PC-9 (cell line): ENCODE results near the gene NT5C2. TPM values are rescaled to one million over a fixed set of nuclear protein-coding genes. Genes with fewer than 3 reads are reported as not detected.
"Not testable (repeated sequence)": the region's sequence is repeated elsewhere in the genome, so short reads cannot be mapped to it uniquely, and the experiment has no call there.

Source experiments
- BruUV-seq: library from RNA; stranded (reverse); fragments of 400-500 nt; replicated peaks from 2 replicates; lab custom pipeline; 2021; lab: Mats Ljungman, UMichigan
- CTCF ChIA-PET: fragments of 300-600 bp; sonication (Branson Sonifier 250); formaldehyde crosslinking; loops from one replicate; lab custom pipeline; 2022; ENCODE audit warnings: antibody characterized with exemption; lab: Charles Lee
- POLR2A ChIA-PET: fragments of 300-600 bp; sonication (Branson Sonifier 250); formaldehyde crosslinking; loops from one replicate; lab custom pipeline; 2022; ENCODE audit warnings: antibody characterized with exemption; ENCODE audit not compliant: unreplicated experiment; lab: Charles Lee
- DNase-seq, 2 experiments: peaks; one replicate each; pipeline versions ENCODE4 v3.0.0 to v3.0.0-alpha.2; 2015 to 2022; ENCODE audit warnings: mixed read lengths in 1 of 2
- H2AFZ ChIP-seq: fragments of 200-600 bp; sonication (generic); 2 replicates; pipeline ENCODE4 v1.8.1; 2017; ENCODE audit warnings: antibody characterized with exemption
- H3F3A ChIP-seq: fragments of 200-600 bp; sonication (generic); 2 replicates; pipeline ENCODE4 v1.8.1; 2017; ENCODE audit warnings: antibody characterized with exemption, mild to moderate bottlenecking, low read depth; ENCODE audit not compliant: insufficient read depth
- H3K27ac ChIP-seq: fragments of 200-600 bp; sonication (generic); 2 replicates; pipeline ENCODE4 v1.6.1; 2016; ENCODE audit warnings: mixed run types
- H3K27me3 ChIP-seq: fragments of 200-600 bp; sonication (generic); 2 replicates; pipeline ENCODE4 v1.6.1; 2016; ENCODE audit warnings: low read depth, mixed run types; ENCODE audit not compliant: insufficient read depth
- H3K36me3 ChIP-seq: fragments of 200-600 bp; sonication (generic); 2 replicates; pipeline ENCODE4 v1.6.1; 2016; ENCODE audit warnings: low read depth, mixed run types
- H3K4me1 ChIP-seq: fragments of 200-600 bp; sonication (generic); replicated peaks from 2 replicates; pipeline ENCODE4 v1.6.1; 2016; ENCODE audit warnings: mixed run types; ENCODE audit not compliant: insufficient read depth
- H3K4me2 ChIP-seq: fragments of 200-600 bp; sonication (generic); 2 replicates; pipeline ENCODE4 v1.6.1; 2017; ENCODE audit warnings: mixed run types
- H3K4me3 ChIP-seq: fragments of 200-600 bp; sonication (generic); 2 replicates; pipeline ENCODE4 v1.6.1; 2016; ENCODE audit warnings: mixed run types
- H3K79me2 ChIP-seq: fragments of 200-600 bp; sonication (generic); 2 replicates; pipeline ENCODE4 v1.6.1; 2017; ENCODE audit warnings: low read depth, mixed run types
- H3K9me2 ChIP-seq: fragments of 200-600 bp; sonication (generic); 2 replicates; pipeline ENCODE4 v1.8.1; 2017; ENCODE audit warnings: mild to moderate bottlenecking; ENCODE audit not compliant: insufficient read depth
- H3K9me3 ChIP-seq: fragments of 200-600 bp; sonication (generic); 2 replicates; pipeline ENCODE4 v1.8.1; 2016; ENCODE audit warnings: low read depth; ENCODE audit not compliant: insufficient read depth
- H4K20me1 ChIP-seq: fragments of 200-600 bp; sonication (generic); 2 replicates; pipeline ENCODE4 v1.8.1; 2017; ENCODE audit not compliant: insufficient read depth
- CTCF ChIP-seq: fragments of 200-600 bp; sonication (generic); conservative IDR thresholded peaks from 2 replicates; pipeline ENCODE4 v1.6.1; 2017; ENCODE audit warnings: mixed run types, antibody characterized with exemption, mild to moderate bottlenecking, moderate library complexity
- EZH2 ChIP-seq: fragments of 200-600 bp; sonication (generic); IDR thresholded peaks from 2 replicates; pipeline ENCODE4 v1.8.0; 2017; ENCODE audit warnings: antibody characterized with exemption, low read depth
- intact Hi-C: fragments of 100-400 bp; cut with micrococcal nuclease; formaldehyde crosslinking; loops from one replicate; pipeline ENCODE4 v1.10.0; 2022; ENCODE audit not compliant: unreplicated experiment
- total RNA-seq: library from RNA; stranded (reverse); gene quantifications from 2 replicates; pipeline ENCODE4 v1.2.3, GENCODE V29; 2021

NT5C2 gene
- total RNA-seq, 1 experiment from 2014 or later = 67.9 TPM

GRCh38 chr10:103215601-103216000 lies 22.5 kb upstream of the NT5C2 start:
- no peak overlapping the region for H3K4me3 ChIP-seq
- no peaks in the 10 kb centered on the region for H3K79me2 ChIP-seq
- TF ChIP-seq CTCF (no peak), EZH2 (no peak)
- H3K27me3 ChIP-seq = no peaks in the 10 kb centered on the region
- H4K20me1 ChIP-seq = no peaks in the 10 kb centered on the region
- H3K9me2 ChIP-seq = no peaks in the 10 kb centered on the region
- POLR2A ChIA-PET = no interaction called here
- no peaks in the 10 kb centered on the region for H3K4me1 ChIP-seq
- no peaks in the 10 kb centered on the region for H3K9me3 ChIP-seq
- CTCF ChIA-PET = no interaction called here
- BruUV-seq = no TSS peak
- no peak overlapping the region for H3K4me2 ChIP-seq
- H3F3A ChIP-seq = no peaks in the 10 kb centered on the region
- H2AFZ ChIP-seq = no peak overlapping the region
- no peaks in the 10 kb centered on the region for H3K36me3 ChIP-seq
- no peak for DNase-seq
- intact Hi-C loops = no loop called here
- H3K27ac ChIP-seq = no peak overlapping the region

- H3F3A ChIP-seq, H3K9me3 ChIP-seq, H3K9me2 ChIP-seq, H3K4me1 ChIP-seq, intact Hi-C loops, H4K20me1 ChIP-seq, DNase-seq, H3K79me2 ChIP-seq, POLR2A ChIA-PET, H3K36me3 ChIP-seq, BruUV-seq, H3K27ac ChIP-seq, H3K27me3 ChIP-seq, H3K4me3 ChIP-seq, H2AFZ ChIP-seq, H3K4me2 ChIP-seq: not testable (repeated sequence)
- CTCF ChIA-PET = interaction anchor here (0.6 kb wide), 1 partner anchor 479 kb away, joined by 6 read pairs; no protein-coding TSS in a partner anchor
Measured at GRCh38 chr10:103210262-103210661, 17.2 kb upstream of the NT5C2 start.

GRCh38 chr10:103207643-103208042 lies 14.6 kb upstream of the NT5C2 start:
- H4K20me1 ChIP-seq, POLR2A ChIA-PET, H2AFZ ChIP-seq, H3K4me3 ChIP-seq, H3K27ac ChIP-seq, intact Hi-C loops, CTCF ChIA-PET, BruUV-seq, H3K27me3 ChIP-seq, H3K9me3 ChIP-seq, H3K4me1 ChIP-seq, DNase-seq, H3K79me2 ChIP-seq, H3K9me2 ChIP-seq, H3K4me2 ChIP-seq, H3K36me3 ChIP-seq, H3F3A ChIP-seq: not testable (repeated sequence)

GRCh38 chr10:103207141-103207540 lies 14.1 kb upstream of the NT5C2 start:
- no peaks in the 10 kb centered on the region for H3F3A ChIP-seq
- no TSS peak for BruUV-seq
- ChIA-PET CTCF (no interaction called here), POLR2A (no interaction called here)
- TF ChIP-seq EZH2 (no peak), CTCF (no peak)
- no peak overlapping the region for H2AFZ ChIP-seq
- no peaks in the 10 kb centered on the region for H4K20me1 ChIP-seq
- DNase-seq = no peak
- H3K4me2 ChIP-seq = no peak overlapping the region
- H3K9me2 ChIP-seq = no peaks in the 10 kb centered on the region
- no peaks in the 10 kb centered on the region for H3K9me3 ChIP-seq
- H3K79me2 ChIP-seq = no peaks in the 10 kb centered on the region
- no peaks in the 10 kb centered on the region for H3K4me1 ChIP-seq
- H3K27ac ChIP-seq = no peak overlapping the region
- intact Hi-C loops = no loop called here
- H3K4me3 ChIP-seq = no peak overlapping the region
- no peaks in the 10 kb centered on the region for H3K36me3 ChIP-seq
- no peaks in the 10 kb centered on the region for H3K27me3 ChIP-seq

- H3K79me2 ChIP-seq, H4K20me1 ChIP-seq, CTCF ChIA-PET: not testable (repeated sequence)
Measured at GRCh38 chr10:103206715-103207114, 13.6 kb upstream of the NT5C2 start.

GRCh38 chr10:103205401-103205800 lies 12.3 kb upstream of the NT5C2 start:
- POLR2A ChIA-PET, H3K4me1 ChIP-seq, H3K4me2 ChIP-seq, H3K4me3 ChIP-seq, H3K27me3 ChIP-seq, H3K9me3 ChIP-seq, H2AFZ ChIP-seq, CTCF ChIA-PET, H4K20me1 ChIP-seq, H3K9me2 ChIP-seq, H3K36me3 ChIP-seq, H3K27ac ChIP-seq, DNase-seq, intact Hi-C loops, BruUV-seq, H3K79me2 ChIP-seq, H3F3A ChIP-seq: not testable (repeated sequence)

More at GRCh38 chr10:103206715-103207114, 13.6 kb upstream of the NT5C2 start:
- H3K36me3 ChIP-seq, H3K27ac ChIP-seq, H2AFZ ChIP-seq, H3K27me3 ChIP-seq, H3K4me2 ChIP-seq, H3K9me3 ChIP-seq, DNase-seq, H3K4me1 ChIP-seq, H3K4me3 ChIP-seq, H3F3A ChIP-seq, POLR2A ChIA-PET, BruUV-seq, intact Hi-C loops, H3K9me2 ChIP-seq: not testable (repeated sequence)
